HG02623 (cell line): ENCODE measurements around the gene MRPL43.

Source experiments
- ATAC-seq: cut with Tn5 transposase; IDR thresholded peaks from one replicate; pipeline ENCODE4 v1.9.1; 2021; ENCODE audit warnings: moderate library complexity; ENCODE audit not compliant: unreplicated experiment

The MRPL43 gene

DNA sequence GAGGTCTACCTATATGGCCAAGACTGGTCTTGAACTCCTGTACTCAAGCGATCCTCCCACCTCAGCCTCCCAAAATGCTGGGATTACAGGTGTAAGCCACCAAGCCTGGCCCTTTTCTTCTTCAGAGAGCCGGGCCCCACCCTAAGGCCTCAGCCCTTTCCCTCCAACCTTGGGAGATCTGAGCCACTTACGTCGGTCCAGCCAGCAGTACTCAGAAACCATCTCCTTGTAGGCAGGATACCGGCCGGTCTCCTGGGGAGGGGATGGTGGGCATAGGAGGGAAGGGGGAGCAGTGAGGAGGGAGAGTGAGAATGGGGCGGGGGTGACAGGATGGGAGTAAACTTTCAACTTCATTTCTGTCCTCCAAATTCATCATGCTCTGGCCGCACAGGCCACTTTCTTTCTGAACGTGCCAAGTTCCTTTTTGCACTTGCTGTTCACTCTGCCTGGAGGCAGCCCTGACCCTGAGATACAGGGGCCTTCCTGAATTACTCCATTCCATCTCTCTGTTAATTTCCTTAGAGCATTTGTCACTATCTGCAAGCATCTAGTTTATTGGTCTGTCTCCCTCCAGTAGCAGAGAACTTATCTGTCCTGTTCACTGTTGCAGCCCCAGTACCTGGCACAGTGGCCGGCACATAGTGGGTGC lies 33.3 kb upstream of the MRPL43 start:
- ATAC-seq = no peak

- no peak for ATAC-seq
Measured at GRCh38 chr10:101019440-101019703, 32.1 kb upstream of the MRPL43 start.

DNA sequence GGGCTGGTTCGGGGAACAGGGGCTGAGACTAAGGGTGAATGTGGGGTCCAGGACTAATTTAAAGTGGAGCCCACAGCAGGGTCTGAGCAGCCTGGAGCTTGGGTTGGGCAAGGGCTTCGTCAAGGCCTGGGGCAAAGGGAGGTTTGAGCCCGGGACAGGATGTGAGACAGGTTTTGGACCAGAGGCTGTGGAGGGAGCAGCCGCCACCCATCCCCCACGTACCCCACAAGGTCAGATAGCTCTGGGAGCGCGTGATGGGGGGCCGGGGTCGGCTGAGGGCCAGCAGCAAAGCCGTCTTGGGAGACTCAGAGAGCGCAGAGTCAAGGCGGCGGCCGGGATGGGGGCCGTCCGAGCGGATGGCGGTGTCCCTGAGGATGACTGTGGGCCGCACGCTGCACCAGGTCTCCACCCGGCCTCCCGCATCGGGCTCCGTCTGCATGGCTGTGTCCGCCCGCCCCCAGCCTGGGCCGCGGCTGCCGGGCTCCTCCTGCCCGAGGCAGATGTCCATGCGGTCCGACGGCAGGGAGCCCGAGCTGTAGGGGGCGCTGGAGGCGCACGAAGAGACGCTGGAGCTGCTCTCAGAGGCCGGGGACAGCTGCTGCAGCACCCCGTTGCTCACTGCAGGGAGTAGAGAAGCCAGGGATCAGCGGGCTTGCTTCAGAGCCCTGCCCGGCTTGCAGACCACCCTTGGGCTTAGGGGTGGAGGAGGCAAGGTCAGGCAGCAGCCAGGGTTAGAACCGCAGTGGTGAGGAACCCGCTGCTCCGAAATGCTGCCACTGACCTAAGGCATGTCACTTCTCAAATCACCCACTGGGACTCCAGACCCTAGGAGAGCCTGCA lies 31.5 kb upstream of the MRPL43 start:
- ATAC-seq = no peak

- no peak for ATAC-seq
Measured at GRCh38 chr10:101018118-101018599, 30.9 kb upstream of the MRPL43 start.

DNA sequence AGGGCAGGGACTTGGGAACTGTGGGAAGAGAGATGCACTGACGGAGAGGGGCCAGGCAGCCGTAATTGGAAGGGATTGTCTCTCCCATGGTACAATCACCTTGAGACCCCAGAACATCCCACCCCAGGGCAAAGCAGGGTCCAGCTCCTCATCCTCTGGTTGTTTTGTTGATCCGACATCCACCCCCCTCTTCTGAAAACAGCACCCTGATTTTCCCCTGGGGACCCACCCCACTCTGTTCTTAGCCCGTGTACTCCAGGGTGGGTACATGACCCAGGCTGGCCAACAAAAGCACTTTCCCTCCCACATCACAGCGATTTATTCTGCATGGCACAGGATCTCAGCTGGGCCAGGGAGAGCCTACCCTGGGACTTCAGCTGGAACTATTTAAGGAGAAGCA lies 29.5 kb upstream of the MRPL43 start:
- no peak for ATAC-seq

GRCh38 chr10:101015582-101015973 lies 28.3 kb upstream of the MRPL43 start:
- no peak for ATAC-seq

GRCh38 chr10:101014966-101015581 lies 27.8 kb upstream of the MRPL43 start:
- ATAC-seq = no peak

- no peak for ATAC-seq
Measured at GRCh38 chr10:101014230-101014884, 27.1 kb upstream of the MRPL43 start.

DNA sequence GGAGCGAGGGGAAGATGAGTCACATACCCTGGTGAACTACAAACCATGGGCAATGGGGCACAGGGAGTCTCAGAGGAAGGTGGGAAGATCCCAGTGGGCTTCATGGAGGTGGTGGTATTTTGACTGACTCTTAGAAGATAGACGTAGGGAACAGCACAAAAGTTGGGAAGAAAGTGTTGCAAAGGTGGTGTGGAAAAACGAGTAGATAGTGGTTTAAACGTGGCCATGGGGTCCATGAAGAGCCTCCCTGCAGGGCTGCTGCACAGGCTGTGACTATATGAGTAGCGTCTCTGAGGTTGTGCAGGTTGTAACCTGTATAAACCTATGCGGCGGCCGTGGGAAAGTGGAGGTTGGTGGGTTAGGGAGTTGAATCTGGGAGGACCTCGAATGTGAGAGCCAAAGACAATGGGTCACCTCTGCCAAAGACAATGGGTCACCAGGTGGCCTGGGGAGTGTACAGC lies 26.1 kb upstream of the MRPL43 start:
- ATAC-seq = no peak

DNA sequence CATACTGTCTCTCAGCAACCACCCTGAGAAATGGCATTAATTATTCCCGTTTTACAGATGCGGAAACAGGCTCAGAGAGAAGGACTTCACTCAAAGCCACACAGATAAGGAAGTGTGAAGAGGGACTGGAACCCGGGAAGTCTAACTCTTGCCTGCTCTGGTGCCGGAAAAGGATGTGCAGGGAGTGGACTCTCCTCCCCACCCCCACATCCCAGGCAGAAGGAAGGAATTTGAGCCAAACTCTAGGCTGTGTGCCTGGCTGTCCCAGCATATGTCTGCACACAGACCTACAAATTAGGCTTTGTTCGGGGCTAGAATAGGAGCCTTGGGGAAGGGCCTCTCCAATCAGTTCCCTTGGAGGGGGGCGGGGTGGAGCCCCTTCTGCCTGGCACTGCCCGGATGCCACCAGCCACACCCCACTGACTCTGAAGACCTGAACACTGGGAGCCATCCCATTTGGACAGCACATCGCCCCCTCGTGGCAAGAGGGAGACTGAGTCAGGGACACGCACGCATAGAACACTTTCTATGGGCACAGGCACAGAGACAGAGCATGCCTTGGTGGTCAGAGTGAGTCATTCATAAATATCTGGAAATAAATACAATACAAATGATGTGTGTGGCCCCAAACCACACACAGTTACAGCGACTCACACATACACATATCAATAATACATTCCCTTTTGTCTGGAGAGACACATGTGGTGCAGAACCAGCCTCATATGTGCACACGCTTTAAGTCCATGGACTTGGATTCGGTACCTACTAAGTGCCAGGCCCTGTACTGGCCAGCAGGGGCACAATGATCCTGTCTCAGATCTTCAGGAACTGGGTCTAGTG lies 25.4 kb upstream of the MRPL43 start:
- ATAC-seq = peak; percentile 73

- no peak for ATAC-seq
Measured at GRCh38 chr10:101011517-101012423, 24.5 kb upstream of the MRPL43 start.

DNA sequence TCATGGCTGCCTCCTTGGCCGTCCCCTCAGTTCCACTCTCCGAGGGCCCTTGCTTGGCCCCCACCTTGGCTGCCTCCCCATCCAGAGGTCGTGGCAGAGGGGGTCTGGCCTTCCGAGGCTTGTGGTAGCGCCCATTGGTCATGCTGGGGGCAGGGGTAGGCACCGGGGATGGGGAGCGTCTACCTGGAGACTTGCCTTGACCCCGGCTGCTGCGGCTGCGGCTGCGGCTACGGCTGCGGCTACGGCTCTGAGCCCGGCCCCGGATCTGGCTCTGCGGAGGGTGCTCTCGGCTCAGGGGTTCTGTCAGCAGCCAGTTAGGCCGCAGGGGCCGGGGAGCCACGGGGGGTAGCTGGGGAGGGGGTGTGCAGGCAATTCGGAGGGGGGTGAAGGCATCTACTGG lies 23.0 kb upstream of the MRPL43 start:
- ATAC-seq = no peak

- no peak for ATAC-seq
Measured at GRCh38 chr10:101008823-101009423, 21.6 kb upstream of the MRPL43 start.

GRCh38 chr10:101007915-101008822 lies 20.9 kb upstream of the MRPL43 start:
- ATAC-seq = no peak

DNA sequence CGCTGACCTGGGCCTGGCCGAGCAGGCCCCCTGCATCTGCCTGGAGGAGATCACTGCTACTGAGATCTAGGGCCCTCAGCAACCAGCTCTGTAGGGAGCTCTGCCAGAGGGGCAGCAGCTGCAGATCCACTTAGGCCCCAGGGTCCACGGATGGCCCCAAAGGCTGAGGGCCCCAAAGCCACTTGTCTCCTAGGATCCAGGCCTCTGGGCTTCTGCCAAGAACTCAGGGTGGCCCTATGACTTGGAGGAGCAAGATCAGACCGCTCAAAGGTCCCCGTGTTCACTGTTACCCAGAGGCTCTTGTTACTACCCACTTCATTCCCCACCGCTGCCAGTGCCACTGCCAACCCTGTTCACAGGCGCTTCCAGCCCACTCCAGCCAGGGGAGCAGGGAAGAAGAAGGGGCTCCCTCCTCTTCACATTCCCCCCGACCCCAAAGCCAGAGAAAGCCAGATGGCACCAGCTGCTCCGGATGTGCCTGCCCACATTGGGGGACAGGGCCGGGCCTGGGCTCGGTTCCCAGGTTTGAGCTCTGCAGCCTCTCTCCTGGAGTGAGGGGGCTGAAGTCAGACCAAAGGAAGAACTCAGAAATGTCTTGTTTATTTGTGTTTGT lies 19.9 kb upstream of the MRPL43 start:
- no peak for ATAC-seq

GRCh38 chr10:101006593-101007098 lies 19.3 kb upstream of the MRPL43 start:
- no peak for ATAC-seq

GRCh38 chr10:101005869-101006567 lies 18.7 kb upstream of the MRPL43 start:
- no peak for ATAC-seq
